Astrocyte (in vitro differentiated cells and primary cell): ENCODE results near the gene TEAD1. TPM values are rescaled to one million over a fixed set of nuclear protein-coding genes. Genes with fewer than 3 reads are reported as not detected.

Experiments
- DNase-seq: peaks from one replicate; pipeline ENCODE4 v3.0.0-alpha.2; 2010; ENCODE audit warnings: low read depth
- FAIRE-seq: peaks from 2 replicates; lab custom pipeline; 2011; peaks lifted over from hg19 to GRCh38; lab: Jason Lieb, UNC
- H2AFZ ChIP-seq: 2 replicates; pipeline ENCODE4 v1.6.0; 2012; ENCODE audit warnings: low read depth, low read length, inconsistent platforms
- H3K27ac ChIP-seq: 2 replicates; pipeline ENCODE4 v1.5.1; 2011; ENCODE audit warnings: low read depth, low read length, inconsistent platforms
- H3K27me3 ChIP-seq: 2 replicates; pipeline ENCODE4 v1.6.0; 2011; ENCODE audit warnings: low read length, inconsistent platforms; ENCODE audit not compliant: insufficient read depth
- H3K36me3 ChIP-seq: 2 replicates; pipeline ENCODE4 v1.5.1; 2011; ENCODE audit warnings: low read length, inconsistent platforms; ENCODE audit not compliant: insufficient read depth
- H3K4me1 ChIP-seq: 2 replicates; pipeline ENCODE4 v1.5.1; 2011; ENCODE audit warnings: low read length, inconsistent platforms; ENCODE audit not compliant: insufficient read depth
- H3K4me2 ChIP-seq: 2 replicates; pipeline ENCODE4 v1.6.0; 2012; ENCODE audit warnings: low read length, inconsistent platforms
- H3K4me3 ChIP-seq: 2 replicates; pipeline ENCODE4 v1.5.1; 2011; ENCODE audit warnings: low read depth, mild to moderate bottlenecking, low read length, inconsistent platforms; ENCODE audit not compliant: insufficient read depth
- H3K79me2 ChIP-seq: 2 replicates; pipeline ENCODE4 v1.6.0; 2012; ENCODE audit warnings: mild to moderate bottlenecking, low read length, inconsistent platforms; ENCODE audit not compliant: insufficient read depth
- H3K9ac ChIP-seq: 2 replicates; pipeline ENCODE4 v1.6.0; 2012; ENCODE audit warnings: mild to moderate bottlenecking, low read length, inconsistent platforms
- H3K9me3 ChIP-seq: 2 replicates; pipeline ENCODE4 v1.5.1; 2012; ENCODE audit warnings: low read depth, mild to moderate bottlenecking, low read length, inconsistent platforms; ENCODE audit not compliant: insufficient read depth
- H4K20me1 ChIP-seq: 2 replicates; pipeline ENCODE4 v1.6.0; 2012; ENCODE audit warnings: low read length, inconsistent platforms; ENCODE audit not compliant: insufficient read depth
- H3K27ac Mint-ChIP-seq: one replicate; pipeline ENCODE4 v1.8.0; 2021; ENCODE audit warnings: mild to moderate bottlenecking, mixed read lengths; ENCODE audit not compliant: unreplicated experiment
- H3K27me3 Mint-ChIP-seq: one replicate; pipeline ENCODE4 v1.8.0; 2021; ENCODE audit warnings: low read depth, mixed read lengths; ENCODE audit not compliant: unreplicated experiment
- H3K36me3 Mint-ChIP-seq: one replicate; pipeline ENCODE4 v1.8.0; 2021; ENCODE audit warnings: low read depth, mixed read lengths; ENCODE audit not compliant: unreplicated experiment
- H3K4me1 Mint-ChIP-seq: one replicate; pipeline ENCODE4 v1.8.0; 2021; ENCODE audit warnings: low read depth, mixed read lengths; ENCODE audit not compliant: unreplicated experiment
- H3K4me3 Mint-ChIP-seq: one replicate; pipeline ENCODE4 v1.8.0; 2021; ENCODE audit warnings: mild to moderate bottlenecking, moderate library complexity, mixed read lengths; ENCODE audit not compliant: unreplicated experiment
- H3K9me3 Mint-ChIP-seq: one replicate; pipeline ENCODE4 v1.8.0; 2021; ENCODE audit warnings: mild to moderate bottlenecking, mixed read lengths; ENCODE audit not compliant: unreplicated experiment
- CTCF ChIP-seq: IDR thresholded peaks from 2 replicates; pipeline ENCODE4 v1.5.1; 2011; ENCODE audit warnings: low read depth, mild to moderate bottlenecking, inconsistent platforms, low read length, moderate library complexity; ENCODE audit not compliant: insufficient read depth
- EZH2 ChIP-seq: IDR thresholded peaks from 2 replicates; pipeline ENCODE4 v1.6.1; 2012; ENCODE audit warnings: mild to moderate bottlenecking, low read length, inconsistent platforms; ENCODE audit not compliant: insufficient read depth
- total RNA-seq: library from RNA; stranded (reverse); gene quantifications from 2 replicates; pipeline ENCODE4 v1.2.1, GENCODE V29; 2021

TEAD1 gene
- total RNA-seq, 1 donor from 2014 or later, result 149 TPM

GRCh38 chr11:12963792-12964536, 289.7 kb downstream of the TEAD1 start:
- Mint-ChIP-seq H3K27ac (peak overlapping the region; percentile 87), H3K4me3 (no peak overlapping the region), H3K4me1 (peaks cover 12% of the 10 kb centered on the region), H3K9me3 (no peaks in the 10 kb centered on the region), H3K36me3 (no peaks in the 10 kb centered on the region), H3K27me3 (peaks cover 14% of the 10 kb centered on the region)
- FAIRE-seq (peak; percentile 47), DNase-seq (no peak)
- Histone ChIP-seq H3K4me2 (peak overlapping the region; percentile 32), H3K27ac (no peak overlapping the region), H3K9me3 (no peaks in the 10 kb centered on the region), H3K27me3 (peaks cover 11% of the 10 kb centered on the region), H3K9ac (no peak overlapping the region), H3K36me3 (no peaks in the 10 kb centered on the region), H2AFZ (peak overlapping the region; percentile 49), H3K4me3 (no peak overlapping the region), H4K20me1 (no peaks in the 10 kb centered on the region), H3K4me1 (peaks cover 2% of the 10 kb centered on the region), H3K79me2 (no peaks in the 10 kb centered on the region)
- TF ChIP-seq CTCF (peak; percentile 85), EZH2 (no peak)

- H3K36me3 Mint-ChIP-seq, result no peaks in the 10 kb centered on the region
- no peak overlapping the region for H3K4me3 Mint-ChIP-seq
- H3K4me1 Mint-ChIP-seq, result peaks cover 12% of the 10 kb centered on the region
- H3K36me3 ChIP-seq, result no peaks in the 10 kb centered on the region
- no peaks in the 10 kb centered on the region for H3K9me3 Mint-ChIP-seq
- FAIRE-seq (no peak), DNase-seq (no peak)
- peaks cover 2% of the 10 kb centered on the region for H3K4me1 ChIP-seq
- H3K4me2 ChIP-seq, result no peak overlapping the region
- peaks cover 11% of the 10 kb centered on the region for H3K27me3 ChIP-seq
- H3K27ac Mint-ChIP-seq, result no peak overlapping the region
- H3K27me3 Mint-ChIP-seq, result peaks cover 14% of the 10 kb centered on the region
- no peaks in the 10 kb centered on the region for H3K9me3 ChIP-seq
- no peak overlapping the region for H3K27ac ChIP-seq
- TF ChIP-seq EZH2 (no peak), CTCF (no peak)
- no peaks in the 10 kb centered on the region for H4K20me1 ChIP-seq
- H2AFZ ChIP-seq, result no peak overlapping the region
- no peak overlapping the region for H3K4me3 ChIP-seq
- H3K9ac ChIP-seq, result no peak overlapping the region
- H3K79me2 ChIP-seq, result no peaks in the 10 kb centered on the region
Observed at GRCh38 chr11:12964650-12965049, 290.4 kb downstream of the TEAD1 start.

- no peak for FAIRE-seq
- Mint-ChIP-seq H3K27me3 (peaks cover 14% of the 10 kb centered on the region), H3K27ac (no peak overlapping the region), H3K4me1 (peaks cover 10% of the 10 kb centered on the region), H3K9me3 (no peaks in the 10 kb centered on the region), H3K36me3 (no peaks in the 10 kb centered on the region), H3K4me3 (no peak overlapping the region)
- DNase-seq, result no peak
- Histone ChIP-seq H4K20me1 (no peaks in the 10 kb centered on the region), H2AFZ (no peak overlapping the region), H3K4me3 (no peak overlapping the region), H3K27me3 (peaks cover 11% of the 10 kb centered on the region), H3K9me3 (no peaks in the 10 kb centered on the region), H3K9ac (no peak overlapping the region), H3K79me2 (no peaks in the 10 kb centered on the region), H3K4me2 (no peak overlapping the region), H3K4me1 (peaks cover 2% of the 10 kb centered on the region), H3K36me3 (no peaks in the 10 kb centered on the region), H3K27ac (no peak overlapping the region)
- TF ChIP-seq EZH2, result no peak
- no peak for TF ChIP-seq CTCF
Observed at GRCh38 chr11:12966002-12966401, 291.8 kb downstream of the TEAD1 start.
